ENCODE data around the gene TRAK2. TPM values are rescaled to one million over a fixed set of nuclear protein-coding genes. Genes with fewer than 3 reads are reported as not detected.

The TRAK2 gene
- total and polyA plus RNA-seq, 8 donors, result 8.2 to 46.8 (median 27.2) TPM

- peaks cover 0 to 4% (median 0%) of the 10 kb centered on the region in 4 donors for H3K36me3 ChIP-seq
- H3K27me3 ChIP-seq, result no peaks in the 10 kb centered on the region
- intact Hi-C loops (cut with DNase I; ENCODE audit: low total_unique reads), result no loop called here
- TF ChIP-seq, protein P1, sequence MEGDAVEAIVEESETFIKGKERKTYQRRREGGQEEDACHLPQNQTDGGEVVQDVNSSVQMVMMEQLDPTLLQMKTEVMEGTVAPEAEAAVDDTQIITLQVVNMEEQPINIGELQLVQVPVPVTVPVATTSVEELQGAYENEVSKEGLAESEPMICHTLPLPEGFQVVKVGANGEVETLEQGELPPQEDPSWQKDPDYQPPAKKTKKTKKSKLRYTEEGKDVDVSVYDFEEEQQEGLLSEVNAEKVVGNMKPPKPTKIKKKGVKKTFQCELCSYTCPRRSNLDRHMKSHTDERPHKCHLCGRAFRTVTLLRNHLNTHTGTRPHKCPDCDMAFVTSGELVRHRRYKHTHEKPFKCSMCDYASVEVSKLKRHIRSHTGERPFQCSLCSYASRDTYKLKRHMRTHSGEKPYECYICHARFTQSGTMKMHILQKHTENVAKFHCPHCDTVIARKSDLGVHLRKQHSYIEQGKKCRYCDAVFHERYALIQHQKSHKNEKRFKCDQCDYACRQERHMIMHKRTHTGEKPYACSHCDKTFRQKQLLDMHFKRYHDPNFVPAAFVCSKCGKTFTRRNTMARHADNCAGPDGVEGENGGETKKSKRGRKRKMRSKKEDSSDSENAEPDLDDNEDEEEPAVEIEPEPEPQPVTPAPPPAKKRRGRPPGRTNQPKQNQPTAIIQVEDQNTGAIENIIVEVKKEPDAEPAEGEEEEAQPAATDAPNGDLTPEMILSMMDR (IDR thresholded peaks at IDR 0.05), result no peak
- TF ChIP-seq EP300 (IDR thresholded peaks at IDR 0.05), result no peak
- TF ChIP-seq POLR2A (IDR thresholded peaks at IDR 0.05), result no peak
- no peak for TF ChIP-seq POLR2AphosphoS5 (IDR thresholded peaks at IDR 0.05)
- no peaks in the 10 kb centered on the region for H3K4me1 ChIP-seq
- no peak for DNase-seq
- WGBS, 5 donors, result 38 to 68% (median 59%) methylated on average over 1 of the region's 1 CpG
- no peak overlapping the region for H3K4me3 ChIP-seq
- no peak overlapping the region for H3K27ac ChIP-seq
- H3K9me3 ChIP-seq, result peaks cover 0 to 23% (median 8%) of the 10 kb centered on the region in 4 donors
These were observed 121.8 kb downstream of the TRAK2 start for GRCh38 chr2:201329409-201329808.

DNA sequence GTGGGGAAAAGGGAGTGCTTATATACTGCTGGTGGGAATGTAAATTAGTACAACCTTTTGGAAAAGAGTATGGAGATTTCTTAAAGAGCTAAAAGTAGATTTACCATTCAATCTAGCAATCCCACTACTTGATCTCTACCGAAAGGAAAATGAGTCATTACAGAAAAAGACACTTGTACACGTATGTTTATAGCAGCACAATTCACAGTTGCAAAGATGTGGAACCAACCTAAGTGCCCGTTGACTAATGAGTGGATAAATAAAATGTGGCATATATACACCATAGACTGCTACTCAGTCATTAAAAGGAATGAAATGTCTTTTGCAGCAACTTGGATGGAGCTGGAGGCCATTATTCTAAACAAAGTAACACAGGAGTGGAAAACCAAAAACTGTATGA is 123.6 kb downstream of the TRAK2 start:
- Histone ChIP-seq H3K36me3 (peaks cover 0 to 9% (median 0%) of the 10 kb centered on the region in 4 donors), H3K27me3 (no peaks in the 10 kb centered on the region), H3K27ac (no peak overlapping the region), H3K9me3 (peaks cover 5 to 34% (median 12%) of the 10 kb centered on the region in 4 donors), H3K4me3 (no peak overlapping the region), H3K4me1 (no peaks in the 10 kb centered on the region)
- intact Hi-C loops (cut with DNase I; ENCODE audit: low total_unique reads), result no loop called here
- 74 to 89% (median 84%) methylated on average over 3 of the region's 3 CpGs for WGBS, 5 donors
- DNase-seq, result no peak
- TF ChIP-seq EP300 (IDR thresholded peaks at IDR 0.05), result no peak
- no peak for TF ChIP-seq POLR2A (IDR thresholded peaks at IDR 0.05)
- TF ChIP-seq POLR2AphosphoS5 (IDR thresholded peaks at IDR 0.05), result no peak
- TF ChIP-seq, protein P1 (IDR thresholded peaks at IDR 0.05), result no peak

Small RNAs within 50 kb of the gene (small RNA-seq; reads per million reads assigned to genes)
- 0 reads per million in 4 donors for gene RF00019

Other genes starting within 250 kb of the TRAK2 start
- gene CASP8, start 190.9 kb downstream of the TRAK2 start, total RNA-seq, result 10 to 100 TPM in 4 of 5 donors, 1 to 10 TPM in 1; 6.4 to 32.3 (median 17.0) TPM
- gene CASP8, start 190.9 kb downstream of the TRAK2 start, polyA plus RNA-seq, result 10 to 100 TPM in 1 of 3 donors, 1 to 10 TPM in 2; 8.0 to 11.3 (median 8.6) TPM
- gene FLACC1, start 94.1 kb downstream of the TRAK2 start, total RNA-seq, result 10 to 100 TPM in 1 of 5 donors, 1 to 10 TPM in 2, not detected in 2; 1.8 to 21.6 (median 4.9) TPM
- gene FLACC1, start 94.1 kb downstream of the TRAK2 start, polyA plus RNA-seq, result under 1 TPM in 2 of 3 donors, not detected in 1; 0.13 to 0.46 TPM
- 10 to 100 TPM; 11.4 to 93.4 (median 35.1) TPM for gene STRADB, start 282 bp upstream of the TRAK2 start, total RNA-seq
- gene STRADB, start 282 bp upstream of the TRAK2 start, polyA plus RNA-seq, result 10 to 100 TPM in 2 of 3 donors, 1 to 10 TPM in 1; 7.9 to 12.3 (median 11.5) TPM
- gene TMEM237, start 192.0 kb upstream of the TRAK2 start, total RNA-seq, result 10 to 100 TPM in 4 of 5 donors, under 1 TPM in 1; 0.87 to 41.5 (median 17.5) TPM
- 10 to 100 TPM in 1 of 3 donors, 1 to 10 TPM in 2; 4.3 to 12.3 (median 5.2) TPM for gene TMEM237, start 192.0 kb upstream of the TRAK2 start, polyA plus RNA-seq
- gene MPP4, start 247.2 kb upstream of the TRAK2 start, total RNA-seq, result under 1 TPM in 1 of 5 donors, not detected in 4; 0.73 TPM
- gene MPP4, start 247.2 kb upstream of the TRAK2 start, polyA plus RNA-seq, result under 1 TPM in 1 of 3 donors, not detected in 2; 0.46 TPM

All from stomach (tissue), 9 donors.